GM19193 (cell line): ENCODE measurements around the gene HAGHL.

Experiments
- POLR2A ChIP-seq: IDR thresholded peaks from 4 replicates; pipeline ENCODE4 v1.6.1; 2011; ENCODE audit not compliant: insufficient read depth, insufficient read length; ENCODE audit errors: extremely low read depth

Gene HAGHL

DNA sequence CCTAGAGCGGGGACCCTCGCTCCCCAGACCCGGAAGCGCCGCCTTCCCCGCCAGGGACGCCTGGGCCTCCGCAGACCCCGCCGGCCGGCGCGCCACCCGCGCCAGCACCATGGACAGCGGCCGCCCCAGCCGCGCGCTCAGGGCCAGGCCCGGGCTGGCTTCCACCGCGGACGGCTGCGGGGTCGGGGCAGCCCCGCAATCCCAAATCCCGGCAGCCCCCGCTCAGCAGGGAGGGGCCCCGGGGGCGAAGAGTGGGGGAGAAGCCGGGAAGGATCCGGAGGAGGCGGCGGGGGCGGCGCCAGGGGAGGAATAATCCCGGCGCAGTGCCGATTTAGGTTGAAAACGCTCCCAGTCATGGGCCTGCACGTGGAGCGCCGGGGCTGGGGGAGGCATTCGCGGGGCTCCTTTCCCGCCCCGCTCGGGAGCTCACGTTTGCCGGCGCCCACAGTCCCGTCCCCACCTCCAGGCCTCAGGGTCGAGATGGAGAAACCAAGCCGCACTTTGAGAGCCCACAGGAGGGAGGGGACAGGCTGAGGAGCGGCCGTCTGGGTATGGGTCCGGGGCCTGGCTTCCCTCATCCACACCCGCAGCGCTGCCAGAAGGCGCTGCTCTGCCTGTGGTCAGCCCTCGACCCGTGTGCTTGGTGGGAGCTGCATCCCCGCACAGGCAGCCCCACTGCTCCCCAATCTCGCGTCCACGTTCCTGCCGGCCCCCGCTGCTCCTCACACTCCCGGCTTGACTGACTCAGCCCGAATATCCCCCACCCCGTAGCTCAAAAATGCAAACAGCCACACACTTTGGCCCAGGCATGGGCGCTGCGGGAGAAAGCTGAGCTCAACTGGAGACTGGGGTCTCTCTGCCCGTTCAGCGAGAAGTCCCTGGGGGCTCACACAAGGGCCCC lies 26.0 kb upstream of the HAGHL start:
- TF ChIP-seq POLR2A: no peak

DNA sequence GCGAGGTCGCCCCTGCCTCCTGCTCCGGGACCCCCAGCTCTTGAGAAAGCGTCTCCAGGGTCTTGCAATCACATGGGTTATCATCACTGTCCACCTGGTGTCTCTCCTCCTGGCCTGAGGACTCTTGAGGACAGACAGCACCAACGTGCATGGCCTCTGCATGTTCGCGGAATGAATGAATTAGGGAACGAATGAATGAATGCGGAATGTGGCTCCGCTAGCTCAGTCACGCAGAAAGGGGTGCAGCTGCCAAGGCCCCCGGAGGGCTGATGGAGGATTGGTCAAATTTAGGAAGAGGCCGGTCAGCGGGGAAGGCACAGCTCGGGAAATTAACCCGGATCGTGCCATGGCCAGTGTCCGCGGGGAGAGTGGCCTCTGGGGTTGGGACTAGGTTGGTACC lies 24.6 kb upstream of the HAGHL start:
- TF ChIP-seq POLR2A: no peak

DNA sequence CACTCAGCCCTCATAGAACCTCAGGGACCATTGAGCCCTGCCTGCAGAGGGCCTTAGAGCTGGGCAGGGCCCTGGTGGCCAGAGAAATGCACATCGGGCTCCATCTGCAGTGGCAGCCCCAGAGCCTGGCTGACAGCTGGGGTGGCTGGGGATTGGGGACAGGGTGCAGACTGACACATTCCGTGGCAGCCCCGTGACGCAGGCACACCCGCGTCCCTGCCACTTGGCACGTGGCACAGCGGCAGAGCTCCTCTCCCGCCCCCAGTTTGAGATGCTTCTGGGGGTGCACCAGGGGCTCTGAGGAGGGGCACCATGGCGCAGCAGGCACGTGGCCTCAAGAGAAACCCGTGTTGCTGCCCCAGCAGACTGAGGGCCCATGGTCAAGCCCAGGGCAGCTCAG lies 23.5 kb upstream of the HAGHL start:
- TF ChIP-seq POLR2A: no peak

- no peak for TF ChIP-seq POLR2A
These were observed 22.9 kb upstream of the HAGHL start for GRCh38 chr16:704047-704446.

DNA sequence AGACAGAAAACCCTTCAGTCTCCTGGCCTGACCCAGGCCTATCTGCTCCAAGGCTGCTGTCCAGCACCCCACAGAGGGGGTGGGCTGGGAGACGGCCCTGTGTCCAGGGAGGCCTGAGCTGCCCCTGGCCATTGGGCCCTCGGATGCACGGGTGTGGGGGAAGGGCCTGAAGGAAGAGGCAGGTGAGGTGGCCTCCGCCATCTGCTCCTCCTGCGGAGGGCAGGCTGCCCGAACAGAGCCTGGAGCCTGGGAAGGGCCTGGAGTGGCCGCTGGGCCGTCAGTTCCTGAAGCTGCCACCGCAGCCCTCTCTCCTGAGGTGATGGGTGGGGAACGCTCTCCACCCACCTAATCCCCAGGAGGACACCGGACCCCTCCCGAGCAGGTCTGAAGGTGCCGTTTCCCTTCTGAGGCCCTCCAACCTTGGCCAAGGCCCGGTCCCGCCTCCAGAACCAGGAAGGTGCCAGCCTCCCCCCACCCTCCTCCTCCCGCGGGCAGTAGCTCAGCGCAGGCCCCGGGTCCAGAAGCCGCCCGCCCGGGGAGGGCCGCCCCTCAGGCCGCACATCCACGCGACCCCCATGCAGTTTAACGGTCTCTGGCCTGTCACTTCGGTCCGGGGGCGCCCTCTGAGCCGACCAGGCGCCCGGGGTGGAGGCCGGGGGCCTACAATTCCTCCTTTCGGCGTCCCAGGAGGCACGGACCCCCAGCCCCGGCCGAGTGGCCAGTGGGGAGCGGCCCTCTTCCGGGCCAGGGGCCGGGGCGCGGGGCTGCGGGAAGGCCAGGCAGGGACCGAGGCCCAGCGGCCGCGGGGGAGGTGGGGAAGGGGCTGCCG lies 22.1 kb upstream of the HAGHL start:
- no peak for TF ChIP-seq POLR2A

GRCh38 chr16:705431-706188 lies 21.3 kb upstream of the HAGHL start, which contains the start of gene FBXL16:
TSS of gene FBXL16 (minus strand) at chr16:705801. CDS start at chr16:697405, 8,396 bp downstream.
- no peak for TF ChIP-seq POLR2A

- no peak for TF ChIP-seq POLR2A
These were observed 20.5 kb upstream of the HAGHL start for GRCh38 chr16:706189-707061.

DNA sequence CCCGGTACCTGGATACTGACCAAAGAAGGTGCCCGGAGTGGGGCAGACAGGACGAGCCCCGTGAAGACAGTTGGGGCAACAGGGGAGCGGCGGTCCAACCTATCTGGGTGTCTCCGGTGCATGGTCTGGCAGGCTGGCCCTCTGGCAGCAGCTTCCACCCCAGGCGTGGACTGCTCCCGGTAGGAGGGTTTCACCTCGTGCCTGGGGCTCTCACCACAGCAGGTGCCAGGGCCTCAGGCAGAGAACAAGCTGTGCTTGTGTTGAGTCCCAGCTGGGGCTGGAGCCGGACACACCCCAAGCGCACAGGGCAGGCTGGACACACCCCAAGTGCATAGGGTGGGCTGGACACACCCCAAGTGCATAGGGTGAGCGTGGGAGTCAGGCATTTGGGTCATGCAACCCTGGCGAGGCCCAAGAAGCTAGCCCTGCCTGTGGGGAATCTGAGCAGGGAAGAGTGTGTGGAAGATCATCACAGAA lies 19.8 kb upstream of the HAGHL start:
- no peak for TF ChIP-seq POLR2A

GRCh38 chr16:708019-708418 lies 18.9 kb upstream of the HAGHL start:
- TF ChIP-seq POLR2A: no peak

- no peak for TF ChIP-seq POLR2A
These were observed 17.9 kb upstream of the HAGHL start for GRCh38 chr16:708959-709358.

DNA sequence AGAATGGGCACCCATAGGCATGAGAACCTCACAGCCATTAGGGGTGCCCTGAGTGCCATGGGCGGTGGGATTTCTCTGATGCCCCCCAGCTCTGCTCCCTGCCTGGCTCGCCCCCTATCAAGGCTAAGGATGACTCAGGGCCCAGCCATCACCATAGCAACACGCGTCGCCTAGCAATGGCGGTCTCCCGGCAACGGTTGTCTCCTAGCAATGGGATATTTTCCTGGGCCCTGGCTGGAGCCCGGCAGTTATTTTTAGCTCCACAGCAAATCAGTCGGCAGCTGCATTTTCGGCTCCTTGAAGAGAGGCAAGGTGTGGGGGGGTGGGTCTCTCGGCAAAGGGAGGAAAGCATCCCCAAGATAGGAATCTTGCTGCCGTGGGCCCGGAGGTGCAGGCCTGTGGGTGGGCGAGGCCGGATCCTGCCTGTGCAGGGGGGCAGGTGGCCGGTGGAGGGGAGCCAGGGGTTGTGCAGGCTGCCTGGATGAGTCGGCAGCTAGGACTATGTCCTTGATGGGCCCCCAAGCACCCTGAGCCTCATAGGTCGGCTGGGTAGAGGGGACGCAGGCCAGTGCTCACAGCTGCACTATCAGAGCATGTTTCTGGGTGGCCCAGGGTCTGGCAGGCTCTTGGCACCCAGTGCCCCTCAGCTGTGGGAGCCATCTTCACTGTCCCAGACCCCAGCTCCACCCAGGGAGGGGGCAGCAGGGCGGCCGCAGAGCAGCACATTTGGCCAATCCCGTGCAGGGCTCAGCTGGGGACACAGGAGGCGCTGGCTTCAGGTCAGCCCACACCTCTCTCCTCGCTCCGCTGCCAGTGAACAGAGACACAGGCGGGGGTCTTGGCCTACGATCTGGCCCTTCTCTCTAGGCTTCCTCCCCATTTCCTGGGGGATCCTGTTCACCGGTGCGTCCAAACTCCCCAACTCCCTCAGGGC lies 17.1 kb upstream of the HAGHL start:
- TF ChIP-seq POLR2A: no peak

- no peak for TF ChIP-seq POLR2A
These were observed 16.3 kb upstream of the HAGHL start for GRCh38 chr16:710500-711075.
